HG03025 (cell line): ENCODE results near the gene TRDMT1.

ENCODE experiments used
- ATAC-seq: cut with Tn5 transposase; IDR thresholded peaks from one replicate; pipeline ENCODE4 v1.9.1; 2021; ENCODE audit warnings: mild to moderate bottlenecking, moderate library complexity; ENCODE audit not compliant: unreplicated experiment, low FRiP score

Gene TRDMT1

GRCh38 chr10:17200912-17201793 is at the start of gene TRDMT1:
Gene TRDMT1, minus strand, starts transcription at chr10:17201672. Its CDS starts 38 bp downstream, at chr10:17201634.
- peak; percentile 98 for ATAC-seq

GRCh38 chr10:17250736-17251135 is 49.3 kb upstream of the TRDMT1 start:
- no peak for ATAC-seq

GRCh38 chr10:17249820-17250219 is 48.3 kb upstream of the TRDMT1 start:
- ATAC-seq: no peak

GRCh38 chr10:17248964-17249363 is 47.5 kb upstream of the TRDMT1 start:
- ATAC-seq: no peak

GRCh38 chr10:17247210-17247609 is 45.7 kb upstream of the TRDMT1 start:
- ATAC-seq: no peak

GRCh38 chr10:17244700-17245365 is 43.4 kb upstream of the TRDMT1 start:
- no peak for ATAC-seq

GRCh38 chr10:17241611-17242333 is 40.3 kb upstream of the TRDMT1 start:
- no peak for ATAC-seq

GRCh38 chr10:17240616-17241015 is 39.1 kb upstream of the TRDMT1 start:
- ATAC-seq: no peak

GRCh38 chr10:17240096-17240495 is 38.6 kb upstream of the TRDMT1 start:
- no peak for ATAC-seq

GRCh38 chr10:17239345-17240085 is 38.0 kb upstream of the TRDMT1 start:
- ATAC-seq: no peak

GRCh38 chr10:17238445-17239291 is 37.2 kb upstream of the TRDMT1 start:
- no peak for ATAC-seq

GRCh38 chr10:17237915-17238444 is 36.5 kb upstream of the TRDMT1 start:
- ATAC-seq: no peak

GRCh38 chr10:17237149-17237527 is 35.7 kb upstream of the TRDMT1 start:
- no peak for ATAC-seq

GRCh38 chr10:17236468-17237148 is 35.1 kb upstream of the TRDMT1 start:
- ATAC-seq: no peak

GRCh38 chr10:17235136-17235535 is 33.7 kb upstream of the TRDMT1 start:
- ATAC-seq: no peak

GRCh38 chr10:17234431-17234945 is 33.0 kb upstream of the TRDMT1 start:
- ATAC-seq: no peak

GRCh38 chr10:17233286-17233991 is 32.0 kb upstream of the TRDMT1 start:
- ATAC-seq: no peak
